Activated CD4-positive, alpha-beta T cell treated with anti-CD3 and anti-CD28 coated beads for 1 hour (primary cell): ENCODE measurements around the gene IGF1R.

Source experiments
- DNase-seq: peaks from one replicate; pipeline ENCODE4 v3.0.0-alpha.2; 2020

Gene IGF1R

GRCh38 chr15:98673133-98673532 is 24.8 kb downstream of the IGF1R start:
- no peak for DNase-seq

DNA sequence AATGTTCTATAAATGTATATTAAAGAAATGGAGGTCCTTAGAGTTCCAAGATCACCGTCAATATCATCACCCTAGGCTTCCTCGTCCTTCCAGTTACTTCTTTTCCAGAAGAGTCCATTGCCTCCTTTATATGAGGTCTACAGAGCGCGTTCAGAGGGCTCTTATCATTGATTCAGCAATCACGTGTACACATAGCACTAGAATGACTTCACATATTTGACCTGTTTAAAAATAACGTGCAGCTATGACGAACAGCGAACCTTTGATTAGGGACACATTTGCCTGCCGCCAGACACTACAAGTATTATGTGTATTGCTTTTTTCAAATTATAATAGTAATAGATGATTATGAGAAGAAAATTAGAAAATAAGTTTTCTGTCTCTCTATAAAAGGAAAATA is 26.0 kb downstream of the IGF1R start:
- DNase-seq = no peak

DNA sequence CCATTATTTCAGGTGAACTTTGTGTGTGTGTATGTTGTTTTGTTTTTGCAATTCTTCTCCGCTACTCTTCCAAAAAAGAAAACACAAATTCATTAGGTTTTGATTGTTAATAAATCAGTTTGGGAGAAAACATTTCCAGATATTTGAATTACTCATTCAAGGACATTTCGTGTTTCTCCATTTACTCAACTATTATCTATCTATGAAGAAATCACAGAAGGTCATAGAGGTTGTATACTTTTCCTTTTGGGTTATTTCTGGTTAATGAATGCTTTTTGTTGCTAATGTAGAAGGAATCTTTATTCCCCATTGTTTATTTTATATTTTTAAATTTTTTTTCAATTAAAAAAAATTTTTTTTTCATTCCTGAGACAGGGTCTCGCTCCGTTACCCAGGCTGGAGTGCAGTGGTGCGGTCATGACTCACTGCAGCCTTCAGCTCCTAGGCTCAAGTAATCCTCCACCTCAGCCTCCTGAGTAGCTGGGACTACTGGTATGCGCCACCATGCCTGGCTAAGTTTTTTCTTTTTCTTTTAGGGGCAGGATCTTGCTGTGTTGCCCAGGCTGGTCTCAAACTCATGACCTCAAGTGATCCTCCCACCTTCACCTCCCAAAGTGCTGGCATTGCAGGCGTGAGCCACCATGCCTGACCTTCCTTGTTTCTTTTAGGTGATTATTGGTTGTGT is 28.4 kb downstream of the IGF1R start:
- no peak for DNase-seq

GRCh38 chr15:98677345-98678059 is 29.2 kb downstream of the IGF1R start:
- DNase-seq = no peak

DNA sequence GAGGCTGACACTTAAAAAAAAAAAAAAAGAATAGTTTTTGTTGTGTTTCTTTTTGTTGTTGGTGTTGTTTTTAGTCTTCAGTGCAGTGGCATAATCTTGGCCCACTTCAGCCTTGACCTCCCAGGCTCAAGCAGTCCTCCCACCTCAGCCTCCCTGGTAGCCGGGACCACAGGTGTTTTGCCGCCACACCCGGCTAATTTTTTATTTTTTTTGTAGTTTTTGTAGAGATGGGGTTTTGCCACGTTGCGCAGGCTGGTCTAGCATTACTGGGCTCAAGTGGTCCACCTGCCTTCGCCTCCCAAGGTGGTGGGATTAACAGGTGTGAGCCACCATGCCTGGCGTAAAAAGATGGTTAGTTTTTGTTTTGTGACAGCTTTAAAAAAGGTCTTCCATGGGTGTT is 30.1 kb downstream of the IGF1R start:
- no peak for DNase-seq

DNA sequence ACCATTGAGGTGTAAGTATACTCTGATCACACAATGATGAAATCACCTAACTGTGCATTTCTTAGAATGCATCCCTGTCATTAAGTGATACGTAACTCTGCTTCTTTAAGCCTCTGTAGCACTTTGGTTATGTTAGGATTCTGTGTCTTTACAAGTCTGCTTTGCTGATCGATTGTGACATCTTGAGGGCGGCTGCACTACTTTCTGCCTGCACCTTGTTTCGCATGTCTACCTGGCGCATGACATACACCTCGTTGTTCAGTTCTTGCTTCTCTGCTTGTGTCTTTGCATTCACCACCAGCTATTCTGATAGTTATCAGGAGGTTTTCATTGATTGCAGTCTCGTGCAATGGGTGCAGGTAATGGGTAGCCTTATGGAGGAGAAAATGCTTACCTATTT is 32.7 kb downstream of the IGF1R start:
- DNase-seq = no peak

- no peak for DNase-seq
These were observed 34.8 kb downstream of the IGF1R start for GRCh38 chr15:98682992-98683701.

DNA sequence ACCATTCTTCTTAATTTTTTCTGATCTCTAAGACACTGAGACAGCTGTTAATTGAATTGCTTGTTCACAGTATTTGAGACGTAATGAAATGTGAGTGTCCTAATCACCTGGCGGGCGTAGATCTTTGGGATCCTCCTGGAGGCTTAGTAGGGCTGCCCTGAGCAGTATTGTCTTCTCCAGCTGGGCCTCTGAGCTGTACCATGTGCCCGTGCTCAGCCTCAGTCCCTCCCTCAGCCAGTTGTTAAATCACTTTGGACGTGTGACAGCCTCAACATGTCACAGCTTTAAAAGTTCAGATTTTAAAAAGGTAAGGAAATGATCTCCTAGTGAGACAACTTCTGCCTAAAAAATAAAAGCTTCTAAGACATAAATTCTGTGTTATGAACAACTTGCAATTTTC is 35.5 kb downstream of the IGF1R start:
- DNase-seq = no peak

DNA sequence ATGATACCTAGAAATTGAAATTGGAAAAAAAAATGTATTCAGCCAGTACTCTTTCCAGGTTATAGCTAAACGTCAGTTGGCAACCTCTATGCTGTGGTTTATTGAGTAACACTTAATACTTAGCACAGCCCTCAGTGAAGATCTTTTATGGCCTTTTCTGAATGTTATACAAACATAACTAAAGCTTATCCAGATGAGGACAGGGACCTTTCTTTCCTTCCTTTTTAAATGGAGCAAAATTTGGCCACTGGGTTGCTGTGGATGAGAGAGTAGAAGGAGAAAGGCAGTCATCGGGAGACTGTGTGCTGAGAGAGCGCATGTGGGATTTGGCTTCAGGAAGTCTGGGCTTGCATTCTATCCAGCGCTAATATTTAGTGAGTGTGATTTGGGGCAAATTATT is 36.1 kb downstream of the IGF1R start:
- no peak for DNase-seq

DNA sequence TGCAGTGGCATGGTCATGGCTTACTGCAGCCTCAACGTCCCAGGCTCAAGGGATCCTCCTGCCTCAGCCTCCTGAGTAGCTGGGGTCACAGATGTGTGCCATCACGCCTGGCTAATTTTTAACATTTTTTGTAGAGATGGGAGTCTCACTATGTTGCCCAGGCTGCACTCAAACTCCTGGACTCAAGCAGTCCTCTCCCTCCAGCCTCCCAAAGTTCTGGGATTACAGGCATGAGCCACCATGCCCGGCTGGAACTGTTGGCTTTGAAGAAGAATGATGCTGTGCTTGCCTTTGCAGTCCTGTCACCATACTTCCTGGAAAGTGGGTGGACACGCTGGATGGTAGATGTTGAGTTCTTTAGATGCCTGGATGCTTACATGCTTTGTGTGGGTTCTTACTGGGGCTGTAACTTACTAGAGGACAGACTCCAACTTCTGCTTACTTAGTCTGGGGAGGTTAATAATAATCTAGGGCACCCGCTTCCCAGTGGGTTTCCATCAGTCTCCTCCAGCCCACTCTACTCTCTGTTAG is 36.7 kb downstream of the IGF1R start:
- no peak for DNase-seq

- DNase-seq = no peak
These were observed 38.6 kb downstream of the IGF1R start for GRCh38 chr15:98686983-98687382.

DNA sequence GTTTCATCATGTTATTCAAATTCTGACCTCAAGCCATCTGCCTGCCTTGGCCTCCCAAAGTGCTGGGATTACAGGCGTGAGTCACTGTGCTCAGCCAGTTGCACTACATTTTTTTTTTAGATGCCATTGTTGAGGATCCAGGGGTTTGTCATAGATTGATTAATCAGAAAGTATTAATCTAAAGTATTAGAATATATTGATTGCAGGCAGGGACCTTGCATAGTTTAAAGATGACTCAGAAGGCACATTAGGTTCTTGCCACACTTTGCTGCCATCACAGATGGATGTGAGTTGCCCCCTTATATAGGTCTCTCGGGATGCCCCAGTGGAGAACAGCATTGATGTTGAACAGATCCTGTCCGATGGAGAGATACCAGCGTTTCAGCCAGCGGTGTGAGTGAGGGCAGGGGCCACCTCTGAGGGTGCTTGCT is 41.1 kb downstream of the IGF1R start:
- DNase-seq = no peak

- DNase-seq = no peak
These were observed 42.1 kb downstream of the IGF1R start for GRCh38 chr15:98690272-98690950.

GRCh38 chr15:98692213-98692612 is 43.9 kb downstream of the IGF1R start:
- no peak for DNase-seq

DNA sequence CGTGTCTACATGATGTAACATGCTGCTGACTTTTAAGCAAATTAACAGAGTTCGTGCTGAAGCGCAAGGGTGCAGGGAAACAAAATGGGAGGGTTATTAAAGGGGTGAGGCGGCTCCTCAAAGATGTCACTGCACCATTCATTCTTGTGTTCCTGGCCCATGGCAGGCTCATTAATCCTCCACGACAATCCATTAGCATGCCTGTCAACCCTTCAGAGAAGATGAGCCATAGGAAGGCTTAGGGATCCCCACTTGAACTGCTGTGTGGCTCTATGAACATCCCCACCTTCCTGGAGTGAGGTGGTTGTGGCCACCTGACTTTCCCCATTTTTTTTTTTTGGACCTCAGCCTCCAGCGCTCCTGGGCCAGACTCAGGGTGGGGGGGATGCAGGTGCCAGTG is 45.8 kb downstream of the IGF1R start:
- DNase-seq = no peak

- DNase-seq = no peak
These were observed 50.5 kb downstream of the IGF1R start for GRCh38 chr15:98698792-98699191.

DNA sequence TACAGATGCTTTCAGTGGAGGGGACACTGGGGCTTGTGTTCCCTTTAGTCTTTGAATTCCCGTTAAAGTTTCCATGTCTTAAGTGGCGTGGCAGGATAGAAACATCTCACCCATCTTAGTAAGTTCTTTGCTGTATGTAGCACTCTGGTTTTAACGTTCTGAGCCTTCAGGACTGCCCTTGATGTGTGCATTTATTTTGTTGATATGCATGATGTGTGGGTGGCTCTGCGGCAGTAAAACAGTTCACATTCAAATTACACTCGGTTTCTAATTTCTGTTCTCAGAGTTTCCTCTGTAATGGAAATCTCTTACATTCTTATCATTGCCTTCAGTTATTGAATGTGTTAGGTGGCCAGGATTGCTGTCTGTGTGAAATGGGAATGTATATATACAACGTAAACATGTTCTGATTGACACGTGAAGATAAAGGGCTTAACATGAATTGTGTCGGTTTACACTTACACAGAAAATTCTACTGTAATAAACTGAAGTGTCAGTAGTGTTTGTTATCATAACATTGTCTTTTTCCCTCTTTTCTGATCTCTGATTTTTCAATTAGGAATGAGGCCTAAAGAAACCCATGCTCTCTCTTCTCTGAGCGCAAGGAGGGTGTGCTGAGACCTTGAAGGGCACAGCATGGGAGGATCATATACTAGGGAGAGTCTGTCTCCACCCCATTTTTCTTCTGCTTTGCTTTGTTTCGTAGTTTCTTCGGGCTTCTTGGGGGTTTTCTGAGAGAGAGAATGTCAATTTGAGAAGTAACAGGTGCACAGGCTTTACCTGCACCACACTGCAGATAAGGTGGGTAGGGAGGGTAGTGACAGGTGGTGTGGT is 51.5 kb downstream of the IGF1R start:
- no peak for DNase-seq

GRCh38 chr15:98700519-98700918 is 52.2 kb downstream of the IGF1R start:
- DNase-seq = no peak

DNA sequence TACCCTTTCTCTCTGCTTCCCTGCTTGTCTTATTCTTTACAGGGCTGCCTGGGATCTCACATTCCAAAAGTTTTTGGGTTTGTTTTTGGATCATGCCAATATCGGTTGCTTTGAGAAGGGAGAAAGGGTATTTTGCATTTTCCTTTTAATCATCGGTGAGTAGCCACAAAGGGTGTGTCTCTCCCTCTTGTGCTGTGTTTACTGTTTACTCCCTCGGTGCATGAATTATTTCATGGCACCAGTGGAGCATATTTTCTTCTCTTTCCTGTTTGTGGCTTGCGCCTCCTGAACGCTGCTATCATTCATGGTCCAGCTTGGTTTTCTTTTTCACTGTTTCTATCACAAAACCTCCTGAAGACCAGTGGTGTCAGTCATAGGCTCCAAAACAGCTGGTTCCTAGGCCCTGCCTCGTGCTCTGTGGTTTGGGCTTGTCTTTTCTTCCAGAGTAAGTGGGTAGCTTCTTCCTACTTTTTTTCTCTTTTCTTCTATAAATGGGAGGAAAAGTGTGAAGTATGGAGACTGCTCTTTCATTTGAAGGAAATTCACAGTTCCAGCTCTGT is 54.9 kb downstream of the IGF1R start:
- DNase-seq = no peak

DNA sequence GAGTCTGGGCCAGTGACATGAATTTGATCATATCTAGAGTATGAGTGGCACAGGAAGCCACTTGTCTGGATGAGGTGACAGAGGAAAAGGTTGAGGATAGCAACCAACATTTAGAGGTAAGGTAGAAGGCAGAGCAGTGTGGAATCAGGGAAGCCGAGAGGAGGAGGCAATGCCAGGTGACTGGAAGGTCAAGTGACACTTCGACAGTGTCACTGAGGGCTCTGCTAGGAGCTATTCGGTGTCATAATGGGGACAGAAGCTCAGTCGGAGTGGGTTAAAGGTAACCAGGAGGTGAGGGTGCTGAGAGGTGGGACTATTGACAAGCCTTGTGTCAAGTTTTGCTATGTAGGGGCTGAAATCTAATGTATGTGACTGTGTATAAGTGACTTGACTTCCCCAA is 56.7 kb downstream of the IGF1R start:
- no peak for DNase-seq

- no peak for DNase-seq
These were observed 58.0 kb downstream of the IGF1R start for GRCh38 chr15:98706387-98706786.

DNA sequence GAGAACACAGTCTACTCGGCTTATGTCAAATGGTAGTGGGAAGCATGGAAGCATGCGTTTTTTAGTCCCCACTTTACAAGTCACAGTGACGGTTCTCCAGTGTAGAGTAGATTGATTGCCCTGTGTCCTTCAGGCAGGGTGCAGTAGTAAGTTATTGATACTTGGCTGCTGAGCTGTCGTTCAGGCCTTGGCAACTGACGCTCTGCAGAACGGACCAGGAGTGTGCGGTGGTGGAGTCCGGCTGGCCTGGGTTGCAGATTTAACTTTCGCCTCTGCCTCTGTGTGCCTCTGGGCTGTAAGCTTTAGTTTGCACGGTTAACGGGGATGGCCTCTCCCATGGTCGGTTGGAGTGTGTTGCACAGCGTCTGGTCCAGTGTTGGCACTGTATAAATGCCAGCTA is 58.6 kb downstream of the IGF1R start:
- DNase-seq = no peak
